ENCODE measurements around the gene OR14J1.
"Not testable (repeated sequence)": the region's sequence is repeated elsewhere in the genome, so short reads cannot be mapped to it uniquely, and the experiment has no call there.

Gene OR14J1, protein sequence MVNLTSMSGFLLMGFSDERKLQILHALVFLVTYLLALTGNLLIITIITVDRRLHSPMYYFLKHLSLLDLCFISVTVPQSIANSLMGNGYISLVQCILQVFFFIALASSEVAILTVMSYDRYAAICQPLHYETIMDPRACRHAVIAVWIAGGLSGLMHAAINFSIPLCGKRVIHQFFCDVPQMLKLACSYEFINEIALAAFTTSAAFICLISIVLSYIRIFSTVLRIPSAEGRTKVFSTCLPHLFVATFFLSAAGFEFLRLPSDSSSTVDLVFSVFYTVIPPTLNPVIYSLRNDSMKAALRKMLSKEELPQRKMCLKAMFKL

DNA sequence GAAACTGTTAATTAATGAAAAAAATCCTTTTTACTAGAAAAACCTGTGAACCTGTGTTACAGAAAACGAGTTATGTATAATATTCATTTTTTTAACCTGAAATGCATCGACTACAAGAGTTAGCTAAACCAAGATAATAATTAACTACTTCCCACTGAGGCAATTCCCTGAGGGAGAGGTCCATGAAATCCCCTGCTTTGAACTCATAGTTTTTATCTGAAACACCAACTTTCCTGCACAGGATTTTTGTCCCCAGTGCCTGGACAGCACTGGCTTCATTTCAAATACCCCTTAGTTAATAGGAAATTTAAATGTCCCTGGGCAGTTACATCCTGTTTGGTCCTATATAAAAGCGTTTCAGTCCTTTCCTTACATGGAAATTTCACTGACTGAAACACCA, at the start of gene OR14J1:
Gene OR14J1 (plus strand): TSS at position 386 of the 400 bp plus-strand sequence. CDS start 4,989 bp downstream, outside the sequence.
- DNase-seq (ENCODE audit: low spot score), result no peak

DNA sequence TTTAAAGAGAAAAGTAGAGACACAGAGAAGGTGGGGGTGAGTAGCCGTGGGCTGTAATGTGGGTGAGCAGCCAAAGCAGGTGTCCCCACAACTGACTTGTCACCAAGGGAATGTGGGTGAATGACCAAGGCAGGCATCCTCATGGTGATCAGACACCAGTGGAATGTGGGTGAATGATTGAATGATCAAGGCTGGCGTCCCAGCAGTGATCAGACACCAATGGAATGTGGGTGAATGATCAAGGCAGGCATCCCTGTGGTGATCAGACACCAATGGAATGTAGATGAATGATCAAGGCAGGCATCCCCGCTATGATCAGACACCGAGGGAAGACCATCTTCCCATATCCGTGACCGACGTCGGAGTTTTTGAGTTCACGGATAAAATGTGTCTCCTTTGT, 49.8 kb upstream of the OR14J1 start:
- no peak for DNase-seq (ENCODE audit: low spot score)

DNA sequence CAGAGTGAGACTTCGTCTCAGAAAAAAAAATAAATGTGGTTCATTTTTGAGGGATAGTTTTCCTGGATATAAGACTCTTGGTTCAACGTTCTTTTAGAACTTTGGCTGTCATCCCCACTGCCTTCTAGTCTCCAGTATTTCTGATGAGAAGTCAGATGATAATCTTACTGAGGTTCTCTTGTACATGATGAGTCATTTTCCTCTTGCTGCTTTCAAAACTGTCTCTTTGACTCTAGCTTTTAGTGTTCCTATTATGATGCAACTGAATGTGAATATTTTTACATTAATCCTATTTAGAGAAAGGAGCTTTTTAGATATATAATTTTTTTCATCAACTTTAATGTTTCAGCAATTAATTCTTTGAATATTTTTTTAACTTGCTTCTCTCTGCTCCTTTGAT, 46.0 kb upstream of the OR14J1 start:
- DNase-seq (ENCODE audit: low spot score), result no peak

DNA sequence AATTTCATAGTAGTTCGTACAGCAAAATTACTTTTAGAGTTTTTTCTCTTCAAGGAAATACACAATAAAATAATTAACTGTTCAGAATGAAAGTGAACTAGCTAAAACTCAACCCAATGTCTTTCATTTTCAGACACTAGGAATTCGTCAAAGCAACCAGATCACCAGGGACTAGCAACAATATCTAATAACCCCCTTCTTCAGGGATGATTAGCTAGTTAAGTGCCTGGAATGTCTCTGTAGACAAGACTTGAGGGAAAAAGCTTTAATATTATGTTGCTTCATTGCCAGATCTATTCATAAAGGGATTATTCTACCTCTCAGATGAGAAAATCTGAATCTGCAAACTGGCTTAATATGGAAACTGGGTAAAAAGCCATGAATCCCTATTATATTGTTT, 41.8 kb upstream of the OR14J1 start:
- no peak for DNase-seq (ENCODE audit: low spot score)

DNA sequence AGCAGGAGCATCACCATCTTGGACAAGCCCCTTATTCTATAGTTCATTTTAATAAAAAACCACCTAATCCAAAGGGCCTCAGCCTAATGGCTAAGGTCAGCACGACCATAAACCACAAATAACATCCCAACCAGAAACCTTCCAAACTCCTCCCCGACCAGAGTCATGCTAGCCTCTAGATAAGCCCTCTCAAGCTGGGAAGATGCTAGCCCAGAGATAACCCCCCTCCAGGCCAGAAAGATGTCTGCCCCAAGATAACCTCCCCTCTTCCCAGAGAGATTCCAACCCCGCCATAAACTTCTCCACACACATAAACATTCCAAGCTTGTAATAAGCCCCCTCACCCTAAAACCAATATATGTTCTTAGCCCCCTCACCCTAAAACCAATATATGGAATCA, 38.5 kb upstream of the OR14J1 start:
- no peak for DNase-seq (ENCODE audit: low spot score)

DNA sequence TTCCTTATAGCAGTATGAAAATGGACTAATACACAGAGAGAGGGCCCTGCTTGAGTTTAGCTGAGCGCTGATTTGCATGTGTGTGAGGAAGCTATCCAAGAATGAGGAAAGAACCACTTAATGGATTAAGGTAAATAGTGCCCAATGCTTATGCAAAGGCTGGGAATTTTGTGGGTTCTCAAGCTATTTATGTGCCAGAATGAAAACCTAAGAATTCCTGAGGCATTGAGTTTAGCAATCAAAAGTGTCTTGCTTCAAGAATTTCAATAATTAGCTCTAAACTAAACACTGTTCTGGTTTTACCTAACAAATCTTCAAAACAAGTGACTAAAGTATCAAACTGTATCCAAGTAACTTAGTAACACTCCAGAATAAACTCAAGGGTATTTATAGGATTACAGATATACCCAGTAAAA, 7.0 kb upstream of the OR14J1 start:
- DNase-seq (ENCODE audit: low spot score), result no peak

DNA sequence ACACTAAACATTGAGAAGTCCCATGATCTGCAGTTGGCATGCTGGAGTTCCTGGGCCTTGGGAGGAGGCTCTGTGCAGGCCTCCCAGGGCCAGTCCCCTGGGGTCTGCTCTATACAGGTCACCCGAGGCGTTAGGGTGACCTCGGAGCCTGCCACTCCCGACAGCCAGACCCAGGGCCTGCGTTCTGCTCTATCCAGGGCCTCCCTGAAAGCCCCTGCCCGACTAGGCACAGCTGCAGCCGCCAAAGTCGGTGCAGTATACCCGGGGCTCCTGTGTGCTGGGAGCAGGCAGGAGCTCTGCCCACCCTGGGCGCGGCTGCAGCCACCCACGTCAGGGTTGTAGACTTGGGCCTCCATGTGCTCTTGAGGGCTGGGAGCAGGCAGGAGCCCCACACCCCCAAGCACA, 6.3 kb upstream of the OR14J1 start:
- no peak for DNase-seq (ENCODE audit: low spot score)

DNA sequence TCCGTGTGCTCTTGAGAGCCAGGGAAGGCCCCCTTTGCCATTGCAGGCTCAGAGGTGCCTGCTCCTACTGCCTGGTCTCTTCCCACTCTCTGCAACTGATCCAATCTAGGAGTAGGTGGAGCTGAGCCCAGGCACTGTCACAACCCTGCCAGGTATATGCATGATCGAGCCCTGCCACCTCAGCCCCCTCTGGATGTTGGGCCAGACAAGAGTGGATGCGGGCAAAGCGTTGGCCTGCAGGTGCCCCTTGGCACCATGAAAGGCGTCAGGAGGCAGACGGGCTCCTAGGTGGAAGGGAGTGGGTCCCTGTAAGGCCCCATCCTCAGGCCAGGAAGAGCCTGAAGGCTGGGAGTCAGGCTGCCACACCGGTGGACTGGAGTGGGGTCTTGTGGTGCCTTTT, 5.9 kb upstream of the OR14J1 start:
- DNase-seq (ENCODE audit: low spot score), result no peak

DNA sequence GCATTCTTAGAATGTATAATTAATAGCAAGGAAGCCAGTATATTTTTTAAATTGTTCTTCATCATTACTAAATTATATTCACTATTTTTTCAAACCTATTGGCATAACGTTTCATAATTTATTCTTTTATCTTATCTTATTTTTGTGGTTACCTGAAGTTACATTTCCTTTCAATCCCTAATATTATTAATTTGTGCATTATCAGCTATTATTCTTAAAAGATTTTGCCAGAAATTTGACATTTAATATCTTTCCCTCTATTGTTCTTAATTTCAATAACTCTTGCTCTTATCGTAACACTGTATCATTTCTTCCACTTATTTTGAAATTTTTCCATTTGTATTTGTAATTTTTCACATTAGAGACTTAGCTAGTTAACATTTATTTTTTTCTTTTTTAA, 18.4 kb downstream of the OR14J1 start:
- no peak for DNase-seq (ENCODE audit: low spot score)

DNA sequence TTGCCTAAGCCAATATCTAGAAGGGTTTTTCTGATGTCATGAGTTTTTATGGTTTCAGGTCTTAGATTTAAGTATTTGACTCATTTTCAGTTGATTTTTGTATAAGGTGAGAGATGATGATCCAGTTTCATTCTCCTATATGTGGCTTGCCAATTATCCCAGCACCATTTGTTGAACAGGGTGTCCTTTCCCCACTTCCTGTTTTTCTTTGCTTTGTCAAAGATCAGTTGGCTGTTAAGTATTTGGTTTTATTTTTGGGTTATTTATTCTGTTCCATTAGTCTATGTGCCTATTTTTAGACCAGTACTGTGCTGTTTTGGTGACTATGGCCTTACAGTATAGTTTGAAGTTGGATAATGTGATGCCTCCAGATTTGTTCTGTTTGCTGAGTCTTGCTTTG, 21.8 kb downstream of the OR14J1 start:
- DNase-seq (ENCODE audit: low spot score), result not testable (repeated sequence)

DNA sequence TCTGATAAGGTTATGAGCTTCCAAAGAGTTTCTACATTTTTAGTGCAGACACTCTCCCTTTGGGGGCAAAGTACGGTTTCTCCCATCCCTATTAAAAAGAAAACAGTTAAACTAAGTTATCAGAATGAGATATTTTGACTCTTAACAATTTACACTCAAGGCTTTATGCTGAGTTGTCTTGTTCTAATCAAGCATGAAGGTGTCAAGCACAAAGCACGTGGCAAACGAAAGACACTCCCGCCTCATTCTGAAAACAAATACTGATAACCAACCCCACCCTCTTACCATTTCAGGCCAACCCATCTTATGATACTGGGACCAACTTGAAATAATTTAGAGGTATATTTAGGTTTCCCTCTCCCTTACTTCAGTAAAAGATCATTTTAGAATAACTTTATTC, 24.3 kb downstream of the OR14J1 start:
- DNase-seq (ENCODE audit: low spot score), result no peak

DNA sequence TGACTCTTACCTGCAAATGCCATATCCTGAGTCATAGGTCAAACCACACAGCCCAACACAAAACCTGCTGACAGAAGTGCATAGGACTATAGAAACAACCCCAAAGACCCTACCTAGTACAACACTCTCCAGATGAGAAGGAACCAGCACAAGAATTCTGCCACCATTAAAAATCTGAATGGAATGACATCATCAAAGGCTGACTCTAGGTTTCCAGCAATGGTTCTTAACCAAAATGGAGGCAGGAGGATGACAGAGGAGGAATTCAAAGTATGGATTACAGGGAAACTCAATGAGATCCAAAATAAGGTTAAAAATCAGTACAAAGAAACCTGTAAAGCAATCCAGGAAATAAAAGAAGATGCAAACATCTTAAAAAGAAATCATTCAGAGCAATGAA, 31.2 kb downstream of the OR14J1 start:
- no peak for DNase-seq (ENCODE audit: low spot score)

DNA sequence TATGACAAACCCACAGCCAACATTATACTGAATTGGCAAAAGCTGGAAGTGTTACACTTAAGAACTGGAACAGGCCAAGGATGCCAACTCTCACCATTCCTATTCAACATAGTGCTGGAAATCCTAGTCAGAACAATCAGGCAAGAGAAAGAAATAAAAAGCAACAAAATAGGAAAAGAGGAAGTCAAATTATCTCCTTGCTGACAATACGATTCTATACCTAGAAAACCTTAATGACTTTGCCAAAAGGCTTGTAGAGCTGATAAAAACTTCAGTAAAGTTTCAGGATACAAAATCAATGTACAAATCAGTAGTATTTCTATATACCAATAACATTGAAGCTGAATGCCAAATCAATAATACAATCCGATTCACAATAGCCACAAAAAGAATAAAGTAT, 34.8 kb downstream of the OR14J1 start:
- no peak for DNase-seq (ENCODE audit: low spot score)

DNA sequence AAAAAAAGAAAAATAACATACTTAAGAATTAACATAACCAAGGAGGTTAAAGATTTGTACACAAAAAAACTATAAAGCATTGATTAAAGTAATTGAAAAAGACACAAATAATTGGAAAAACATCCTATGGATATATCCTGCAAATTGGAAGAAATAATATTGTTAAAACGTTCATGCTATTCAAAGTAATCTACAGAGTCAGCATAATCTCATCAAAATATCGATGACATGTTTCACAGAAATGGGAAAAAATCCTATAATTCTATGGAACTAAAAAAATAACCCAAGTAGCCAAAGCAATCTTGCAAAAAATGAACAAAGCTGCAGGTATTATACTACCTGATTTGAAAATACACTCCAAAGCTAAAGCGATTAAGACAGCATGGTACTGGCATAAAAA, 43.9 kb downstream of the OR14J1 start:
- DNase-seq (ENCODE audit: low spot score), result no peak

DNA sequence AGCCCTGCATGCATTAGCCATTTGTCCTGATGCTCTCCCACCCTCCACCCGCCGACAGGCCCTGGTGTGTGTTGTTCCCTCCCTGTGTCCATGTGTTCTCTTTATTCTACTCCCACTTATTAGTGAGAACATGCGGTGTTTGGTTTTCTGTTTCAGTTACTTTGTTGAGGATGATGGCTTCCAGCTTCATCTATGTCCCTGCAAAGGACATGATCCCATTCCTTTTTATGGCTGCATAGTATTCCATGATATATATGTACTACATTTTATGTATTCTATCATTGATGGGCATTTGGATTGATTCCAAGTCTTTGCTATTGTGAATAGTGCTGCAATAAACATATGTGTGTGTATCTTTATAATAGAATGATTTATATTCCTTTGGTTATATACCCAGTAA, 47.8 kb downstream of the OR14J1 start:
- not testable (repeated sequence) for DNase-seq (ENCODE audit: low spot score)

DNA sequence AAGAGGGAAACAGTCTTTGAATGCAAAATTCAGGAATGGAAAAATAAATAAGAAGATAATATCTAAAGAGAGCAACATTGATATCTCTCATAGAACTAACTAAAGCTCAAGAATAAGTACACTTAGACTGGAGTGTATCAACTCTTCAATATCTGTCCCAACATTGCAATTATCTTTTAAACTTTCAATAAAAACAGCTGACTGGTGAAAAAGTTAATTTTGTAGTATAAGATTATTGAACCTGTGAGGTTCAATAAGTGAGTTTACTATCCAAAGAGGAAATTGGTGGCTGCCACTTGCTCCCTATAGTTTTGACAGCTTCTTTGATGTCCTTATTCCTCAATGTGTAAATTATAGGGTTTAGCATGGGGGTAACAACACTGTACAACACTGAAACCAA, 53.5 kb downstream of the OR14J1 start:
- no peak for DNase-seq (ENCODE audit: low spot score)

DNA sequence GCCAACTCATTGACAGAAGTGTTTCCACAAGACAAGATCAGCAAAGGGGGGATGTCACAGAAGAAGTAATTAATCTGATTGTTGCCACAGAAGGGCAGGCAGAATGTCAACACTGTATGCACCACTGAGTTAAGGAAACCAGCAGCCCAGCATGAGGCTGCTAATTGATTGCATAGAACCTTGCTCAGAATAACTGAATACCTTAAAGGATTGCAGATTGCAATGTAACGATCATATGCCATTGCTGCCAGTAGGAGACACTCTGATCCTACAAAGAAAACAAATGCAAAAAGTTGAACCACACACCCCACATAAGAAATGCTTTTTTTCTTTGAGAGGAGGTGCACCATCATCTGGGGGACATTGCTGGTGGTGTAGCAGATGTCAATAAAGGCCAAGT, 54.1 kb downstream of the OR14J1 start:
- no peak for DNase-seq (ENCODE audit: low spot score)
